ENCODE measurements around the gene FKBP2.
A peak's percentile ranks its signal among the peaks of the same experiment; 100 is the strongest.
"Not testable (repeated sequence)": the region's sequence is repeated elsewhere in the genome, so short reads cannot be mapped to it uniquely, and the experiment has no call there.

The FKBP2 gene

GRCh38 chr11:64234647-64235379 lies 6.1 kb upstream of the FKBP2 start:
- DNase-seq = no peak

DNA sequence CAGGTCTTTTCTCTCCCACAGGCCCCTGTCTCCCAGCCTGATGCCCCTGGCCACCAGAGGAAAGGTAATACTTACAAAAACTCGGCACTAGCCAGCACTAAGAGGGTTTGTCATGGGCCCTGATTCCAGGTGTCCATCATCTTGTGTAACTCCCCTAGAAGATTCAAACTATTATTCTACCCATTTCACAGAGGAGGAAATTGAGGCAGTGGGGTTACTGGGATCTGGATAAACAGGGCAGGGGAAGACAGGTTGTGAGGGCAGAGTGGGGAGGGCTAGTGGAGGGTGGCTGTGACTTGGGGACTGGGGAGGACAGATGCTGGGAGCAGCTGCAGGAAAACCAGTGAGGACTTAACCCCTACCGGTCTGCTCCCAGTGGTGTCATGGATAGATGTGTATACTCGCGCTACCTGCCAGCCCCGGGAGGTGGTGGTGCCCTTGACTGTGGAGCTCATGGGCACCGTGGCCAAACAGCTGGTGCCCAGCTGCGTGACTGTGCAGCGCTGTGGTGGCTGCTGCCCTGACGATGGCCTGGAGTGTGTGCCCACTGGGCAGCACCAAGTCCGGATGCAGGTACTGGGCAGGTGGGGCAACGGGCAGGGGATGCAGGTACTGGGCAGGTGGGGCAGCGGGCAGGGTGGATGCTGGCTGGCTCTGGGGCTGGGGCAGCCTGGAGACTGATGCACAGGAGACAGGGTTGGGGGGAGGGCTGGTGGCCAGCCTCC lies 5.3 kb upstream of the FKBP2 start:
- no peak for DNase-seq

DNA sequence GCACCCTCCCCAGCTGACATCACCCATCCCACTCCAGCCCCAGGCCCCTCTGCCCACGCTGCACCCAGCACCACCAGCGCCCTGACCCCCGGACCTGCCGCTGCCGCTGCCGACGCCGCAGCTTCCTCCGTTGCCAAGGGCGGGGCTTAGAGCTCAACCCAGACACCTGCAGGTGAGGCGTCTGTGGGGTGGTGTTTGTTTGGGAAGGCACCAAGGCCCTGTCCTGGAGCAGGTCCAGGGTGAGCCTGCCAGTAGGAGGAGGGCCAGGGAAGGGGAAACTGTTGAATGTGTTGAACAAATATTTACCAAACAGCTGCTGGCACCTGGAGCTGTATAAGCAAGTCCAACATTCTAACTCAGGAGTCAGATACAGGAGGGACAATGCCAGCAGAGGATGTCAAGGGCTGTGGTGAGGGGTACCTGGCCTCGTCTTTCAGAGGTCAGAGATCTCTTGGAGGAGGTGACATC lies 3.4 kb upstream of the FKBP2 start:
- DNase-seq = no peak

DNA sequence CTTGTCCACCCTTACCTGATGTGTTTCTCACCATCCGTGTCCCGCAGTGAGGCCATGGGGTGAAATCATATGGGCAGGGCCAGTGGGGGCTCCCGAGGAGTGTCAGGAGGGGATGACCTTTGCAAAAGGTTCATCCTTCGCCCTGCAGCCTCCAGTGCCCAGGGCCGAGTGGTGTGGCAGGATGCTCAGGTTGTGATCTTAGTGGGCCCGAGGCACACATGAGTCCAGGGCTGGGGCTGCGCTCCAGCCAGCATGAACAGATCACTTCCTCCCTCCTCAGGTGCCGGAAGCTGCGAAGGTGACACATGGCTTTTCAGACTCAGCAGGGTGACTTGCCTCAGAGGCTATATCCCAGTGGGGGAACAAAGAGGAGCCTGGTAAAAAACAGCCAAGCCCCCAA lies 2.8 kb upstream of the FKBP2 start:
- DNase-seq = no peak

- no peak for DNase-seq
These were observed 1.9 kb upstream of the FKBP2 start for GRCh38 chr11:64238999-64239398.

DNA sequence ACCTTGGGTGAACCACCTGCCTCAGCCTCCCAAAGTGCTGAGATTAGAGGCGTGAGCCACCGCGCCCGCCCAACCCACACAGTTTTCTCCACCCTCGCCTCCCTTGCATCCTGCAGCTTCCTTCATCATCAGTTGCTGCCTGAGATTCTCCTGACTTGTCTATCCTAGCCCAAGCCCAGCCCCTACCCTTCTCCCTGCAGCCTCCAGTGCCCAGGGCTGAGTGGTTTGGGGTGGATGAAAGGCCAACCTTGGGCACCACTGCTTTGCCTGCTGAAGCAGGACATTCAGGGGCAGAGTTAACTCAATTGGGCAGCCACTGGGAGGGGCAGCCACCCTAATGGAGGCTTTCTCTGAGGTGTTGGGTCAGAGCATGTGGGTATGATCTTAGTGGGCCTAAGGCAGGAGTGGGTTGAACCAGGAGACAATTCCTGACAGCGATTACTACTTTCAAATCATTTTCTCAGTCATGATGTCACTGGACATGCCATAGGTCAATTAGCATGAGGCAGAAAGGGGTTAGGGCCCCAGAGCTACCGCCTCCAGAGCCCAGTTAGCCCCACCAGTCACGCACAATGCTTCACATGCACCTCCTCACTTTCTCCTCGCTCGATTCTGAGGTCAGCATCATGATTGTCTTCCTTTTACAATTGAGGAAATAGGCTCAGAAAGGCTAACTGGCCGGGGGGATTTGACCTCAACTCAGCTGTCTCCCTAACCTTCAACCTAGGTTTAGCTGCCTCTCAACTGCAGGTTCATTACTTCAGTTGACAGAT lies 1.0 kb upstream of the FKBP2 start:
- no peak for DNase-seq

- peak; percentile 88 for DNase-seq
These were observed 271 bp downstream of the FKBP2 start for GRCh38 chr11:64241241-64241490.

- no peak for DNase-seq
These were observed 838 bp downstream of the FKBP2 start for GRCh38 chr11:64241491-64242374.

DNA sequence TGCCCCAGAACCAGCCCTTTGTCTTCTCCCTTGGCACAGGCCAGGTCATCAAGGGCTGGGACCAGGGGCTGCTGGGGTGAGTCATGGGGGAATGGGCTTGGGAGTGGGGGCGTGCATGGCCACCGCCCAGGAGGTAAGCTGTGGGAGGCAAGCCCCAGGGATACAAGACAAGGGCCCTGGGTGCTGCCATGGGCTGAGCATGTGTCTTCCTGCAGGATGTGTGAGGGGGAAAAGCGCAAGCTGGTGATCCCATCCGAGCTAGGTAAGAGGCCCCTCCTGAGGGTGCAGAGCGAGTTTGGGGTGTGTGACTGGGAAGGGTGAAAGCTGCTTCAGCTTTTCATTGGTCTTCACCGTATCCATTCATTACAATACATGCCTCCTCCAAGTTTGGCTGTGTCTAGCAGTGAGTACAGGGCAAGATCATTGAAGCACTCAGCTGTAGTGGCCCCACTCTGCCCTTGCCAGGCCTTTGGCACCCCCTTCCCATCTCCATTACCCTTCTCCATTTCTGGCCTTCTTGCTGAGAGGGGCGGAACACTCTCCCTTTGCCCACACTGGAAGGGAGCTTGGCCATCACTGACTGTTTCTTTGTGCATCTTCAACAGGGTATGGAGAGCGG lies 2.5 kb downstream of the FKBP2 start:
- DNase-seq = no peak

DNA sequence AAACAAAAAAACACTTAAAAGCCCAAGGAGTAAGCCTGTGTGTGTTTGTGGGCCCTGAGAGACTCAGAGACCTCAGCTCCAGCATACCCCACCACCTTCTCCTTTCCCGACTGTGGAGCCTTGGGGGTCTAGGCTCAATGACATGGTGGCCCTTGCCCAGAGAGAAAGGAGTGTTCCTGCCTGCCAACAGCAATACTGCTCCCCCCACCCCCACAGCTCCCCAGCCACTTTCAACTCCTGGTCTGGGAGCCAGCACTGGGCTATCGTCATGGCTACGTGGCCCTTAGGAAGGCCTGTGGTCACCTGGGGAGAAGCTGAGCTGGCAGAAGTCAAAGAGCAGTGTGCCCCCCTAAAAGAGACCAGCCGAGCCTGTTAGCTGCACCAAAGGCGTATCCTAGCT lies 3.2 kb downstream of the FKBP2 start:
- no peak for DNase-seq

GRCh38 chr11:64244966-64245365 lies 4.1 kb downstream of the FKBP2 start:
- DNase-seq = no peak

DNA sequence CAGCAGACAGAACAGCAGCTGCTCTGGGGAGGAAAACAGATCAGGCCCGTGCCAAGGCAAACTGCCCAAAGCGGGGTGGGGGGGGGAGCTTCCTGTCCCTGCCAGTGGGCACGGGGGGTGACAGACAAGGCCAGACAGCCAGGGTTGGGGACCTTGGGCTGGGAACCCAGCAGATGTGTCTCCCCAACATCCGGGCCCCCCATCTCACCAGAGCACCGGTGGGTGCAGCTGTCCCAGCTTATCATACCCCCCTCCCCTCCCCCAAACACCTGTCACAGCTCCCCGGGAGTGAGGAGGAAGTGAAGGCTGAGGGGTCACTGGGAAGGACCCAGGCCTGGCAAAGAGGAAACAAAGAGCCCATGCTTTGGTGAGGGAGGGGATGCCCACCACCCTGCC lies 4.5 kb downstream of the FKBP2 start:
- DNase-seq = no peak

DNA sequence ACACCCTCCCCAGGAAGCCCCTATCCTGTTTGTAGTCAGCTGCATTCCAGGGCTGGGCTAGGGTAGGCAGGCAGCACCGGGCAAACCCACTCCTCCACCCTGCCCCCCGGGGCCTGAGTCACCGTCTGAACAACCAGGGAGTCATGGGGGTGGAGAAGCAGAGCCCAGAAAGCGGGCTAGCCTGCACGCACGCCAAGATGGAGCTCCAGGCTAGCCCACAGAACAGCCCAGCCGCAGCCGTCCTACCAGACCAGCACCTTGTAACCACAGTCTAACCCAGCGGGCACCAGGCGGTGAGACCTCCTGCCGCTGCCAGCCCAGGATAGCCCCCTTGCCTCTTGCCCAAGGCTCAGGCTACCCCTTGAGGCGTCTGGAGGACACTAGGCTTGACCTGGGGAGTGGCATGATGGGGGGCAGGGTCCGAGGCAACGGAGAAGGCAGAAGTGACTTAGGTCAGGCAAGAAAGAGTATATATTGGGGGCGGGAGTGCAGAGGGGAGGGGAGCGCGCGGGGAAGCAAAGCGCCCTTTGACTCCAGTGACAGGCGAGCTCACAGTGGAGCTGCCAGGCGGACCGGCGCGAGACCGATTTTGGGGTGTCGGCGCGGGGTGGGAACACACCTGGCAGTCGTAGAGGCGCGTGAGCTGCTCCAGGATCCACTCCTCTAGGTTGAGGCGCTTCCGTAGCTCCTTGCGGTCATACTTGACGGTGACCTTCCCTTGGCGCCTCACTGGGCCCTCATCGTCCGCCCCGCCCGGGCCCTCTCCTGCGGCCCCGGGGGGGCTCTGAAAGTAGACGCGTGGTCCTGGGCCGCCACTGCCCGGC lies 5.1 kb downstream of the FKBP2 start:
- no peak for DNase-seq

DNA sequence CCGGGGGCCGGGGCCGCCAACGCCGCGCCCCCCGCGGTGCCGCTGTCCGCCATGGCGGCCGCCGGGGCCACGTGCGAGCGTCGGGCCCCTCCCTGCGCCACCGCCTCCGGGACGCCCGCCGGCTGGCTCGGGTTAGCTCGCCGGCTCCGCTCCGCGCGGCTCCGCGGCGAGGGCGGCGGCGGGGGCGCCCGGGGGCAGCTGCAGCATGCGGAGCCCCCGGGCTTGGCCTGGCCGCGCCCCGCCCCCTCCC lies 5.7 kb downstream of the FKBP2 start:
- DNase-seq = not testable (repeated sequence)

- peak; percentile 46 for DNase-seq
These were observed 6.2 kb downstream of the FKBP2 start, which contains the start of gene PPP1R14B for GRCh38 chr11:64246871-64247728. Gene PPP1R14B, minus strand, starts transcription at chr11:64246943. Its CDS starts 270 bp downstream, at chr11:64246673.

DNA sequence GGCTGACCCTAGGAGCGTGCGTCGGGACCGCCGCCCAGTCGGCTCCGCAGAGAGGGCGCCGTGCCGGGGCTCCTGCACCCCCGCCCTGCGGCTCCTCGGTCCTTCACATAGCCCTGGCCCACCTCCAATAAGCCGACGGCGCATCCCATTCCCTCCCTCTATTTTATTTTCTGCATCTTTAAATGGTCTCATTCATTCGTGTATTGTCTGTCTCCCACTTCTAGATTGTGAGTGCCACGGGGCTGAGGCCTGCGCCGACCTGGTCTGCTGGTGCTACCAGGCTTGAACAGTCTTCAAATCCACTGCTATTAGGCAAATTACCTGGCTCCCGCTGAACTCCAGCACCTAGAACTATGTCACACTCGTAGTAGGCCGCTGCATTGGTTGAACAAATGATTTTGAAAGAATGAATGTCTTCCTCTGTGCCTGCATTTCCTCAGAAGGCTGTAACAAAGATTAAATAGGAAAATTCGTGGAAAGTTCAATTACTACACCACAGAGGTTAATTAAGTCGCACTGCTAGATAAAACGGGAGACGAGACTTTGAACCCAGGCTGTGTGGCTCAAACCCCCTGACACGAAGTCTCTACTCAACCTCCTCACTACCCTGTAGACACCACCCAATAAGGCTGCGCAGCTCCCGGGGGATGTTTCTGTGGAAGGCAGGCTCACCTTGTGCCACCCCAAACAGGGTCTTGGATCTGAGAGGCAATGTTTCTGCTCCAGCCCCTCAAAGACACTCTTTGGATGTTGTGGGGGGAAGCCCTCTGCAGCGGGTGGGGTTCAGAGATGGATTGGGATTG lies 7.0 kb downstream of the FKBP2 start:
- no peak for DNase-seq

- no peak for DNase-seq
These were observed 7.7 kb downstream of the FKBP2 start for GRCh38 chr11:64248578-64248977.

- DNase-seq = no peak
These were observed 8.1 kb downstream of the FKBP2 start for GRCh38 chr11:64249038-64249437.

GRCh38 chr11:64249563-64250414 lies 8.9 kb downstream of the FKBP2 start:
- DNase-seq = no peak
